ENCODE data around the gene PDE3A.
"Not testable (repeated sequence)": the region's sequence is repeated elsewhere in the genome, so short reads cannot be mapped to it uniquely, and the experiment has no call there.

Gene PDE3A

GRCh38 chr12:20601668-20602280 is 233.4 kb downstream of the PDE3A start:
- no peak overlapping the region for H3K4me3 ChIP-seq (ENCODE audit: low read depth, low read length)
- no peaks in the 10 kb centered on the region for H3K79me1 ChIP-seq (ENCODE audit: low read length)
- H3K4me1 ChIP-seq (ENCODE audit: control insufficient read depth in 1 of 2, insufficient read depth in 2 of 2, low read length in 2 of 2): no peaks in the 10 kb centered on the region
- peak in 1 of 2 donors; percentile 44 for DNase-seq
- H3K4ac ChIP-seq (ENCODE audit: low read depth, low read length): no peak overlapping the region
- H2BK120ac ChIP-seq (ENCODE audit: insufficient read depth, low read length, poor library complexity): no peak overlapping the region
- no peaks in the 10 kb centered on the region for H3K9me3 ChIP-seq (ENCODE audit: insufficient read depth, low read depth, low read length)
- H3K9ac ChIP-seq (ENCODE audit: low read length): no peak overlapping the region
- H3K27ac ChIP-seq (ENCODE audit: low read depth, low read length): no peak overlapping the region
- no peaks in the 10 kb centered on the region for H3K79me2 ChIP-seq (ENCODE audit: control insufficient read depth, insufficient read depth, low read length, poor library complexity)
- no peak overlapping the region for H3K18ac ChIP-seq (ENCODE audit: low read length)
- no peak overlapping the region for H3K4me2 ChIP-seq (ENCODE audit: low read length)
- no peak overlapping the region for H2BK12ac ChIP-seq (ENCODE audit: low read length)
- no peak overlapping the region for H2AFZ ChIP-seq (ENCODE audit: insufficient read depth, low read length, poor library complexity)
- no peak overlapping the region for H3K14ac ChIP-seq (ENCODE audit: low read length)
- no peak overlapping the region for H3K23ac ChIP-seq (ENCODE audit: low read length)
- no peak overlapping the region for H2AK5ac ChIP-seq (ENCODE audit: low read length)
- no peaks in the 10 kb centered on the region for H3K36me3 ChIP-seq (ENCODE audit: control insufficient read depth in 1 of 2, insufficient read depth in 2 of 2, low read length in 2 of 2)
- H4K91ac ChIP-seq (ENCODE audit: low read depth, low read length): no peak overlapping the region
- H3K27me3 ChIP-seq (ENCODE audit: insufficient read depth, low read length): no peaks in the 10 kb centered on the region
- H4K8ac ChIP-seq (ENCODE audit: low read depth, low read length): no peak overlapping the region
- H4K12ac ChIP-seq (ENCODE audit: low read depth, low read length): no peak overlapping the region
- WGBS (ENCODE audit: extremely low coverage, insufficient coverage, insufficient read length): no CpG with 5 or more reads among the region's 2 CpGs
- no peak overlapping the region for H2BK5ac ChIP-seq (ENCODE audit: low read depth, low read length, poor library complexity)

- Histone ChIP-seq H2AFZ (ENCODE audit: insufficient read depth, low read length, poor library complexity) (no peak overlapping the region), H4K8ac (ENCODE audit: low read depth, low read length) (no peak overlapping the region), H4K12ac (ENCODE audit: low read depth, low read length) (no peak overlapping the region), H3K27me3 (ENCODE audit: insufficient read depth, low read length) (no peaks in the 10 kb centered on the region), H3K79me1 (ENCODE audit: low read length) (no peaks in the 10 kb centered on the region), H4K91ac (ENCODE audit: low read depth, low read length) (no peak overlapping the region), H2BK12ac (ENCODE audit: low read length) (no peak overlapping the region), H3K36me3 (ENCODE audit: control insufficient read depth in 1 of 2, insufficient read depth in 2 of 2, low read length in 2 of 2) (no peaks in the 10 kb centered on the region), H3K4me2 (ENCODE audit: low read length) (no peak overlapping the region), H2AK5ac (ENCODE audit: low read length) (no peak overlapping the region), H2BK120ac (ENCODE audit: insufficient read depth, low read length, poor library complexity) (no peak overlapping the region), H3K18ac (ENCODE audit: low read length) (no peak overlapping the region), H3K4ac (ENCODE audit: low read depth, low read length) (no peak overlapping the region), H3K4me3 (ENCODE audit: low read depth, low read length) (no peak overlapping the region), H3K14ac (ENCODE audit: low read length) (no peak overlapping the region), H2BK5ac (ENCODE audit: low read depth, low read length, poor library complexity) (no peak overlapping the region), H3K27ac (ENCODE audit: low read depth, low read length) (no peak overlapping the region), H3K9me3 (ENCODE audit: insufficient read depth, low read depth, low read length) (no peaks in the 10 kb centered on the region), H3K9ac (ENCODE audit: low read length) (no peak overlapping the region), H3K23ac (ENCODE audit: low read length) (no peak overlapping the region), H3K79me2 (ENCODE audit: control insufficient read depth, insufficient read depth, low read length, poor library complexity) (no peaks in the 10 kb centered on the region), H3K4me1 (ENCODE audit: control insufficient read depth in 1 of 2, insufficient read depth in 2 of 2, low read length in 2 of 2) (no peaks in the 10 kb centered on the region)
- WGBS (ENCODE audit: extremely low coverage, insufficient coverage, insufficient read length): no CpG with 5 or more reads among the region's 4 CpGs
- DNase-seq: no peak
Measured at GRCh38 chr12:20602641-20603391, 234.5 kb downstream of the PDE3A start.

GRCh38 chr12:20604408-20605067 is 236.2 kb downstream of the PDE3A start:
- Histone ChIP-seq H4K12ac (ENCODE audit: low read depth, low read length) (no peak overlapping the region), H3K4me2 (ENCODE audit: low read length) (no peak overlapping the region), H3K18ac (ENCODE audit: low read length) (no peak overlapping the region), H3K4ac (ENCODE audit: low read depth, low read length) (no peak overlapping the region), H2BK12ac (ENCODE audit: low read length) (no peak overlapping the region), H4K8ac (ENCODE audit: low read depth, low read length) (no peak overlapping the region), H2BK120ac (ENCODE audit: insufficient read depth, low read length, poor library complexity) (no peak overlapping the region), H3K79me1 (ENCODE audit: low read length) (no peaks in the 10 kb centered on the region), H3K4me1 (ENCODE audit: control insufficient read depth in 1 of 2, insufficient read depth in 2 of 2, low read length in 2 of 2) (no peaks in the 10 kb centered on the region), H4K91ac (ENCODE audit: low read depth, low read length) (no peak overlapping the region), H3K27me3 (ENCODE audit: insufficient read depth, low read length) (no peaks in the 10 kb centered on the region), H3K79me2 (ENCODE audit: control insufficient read depth, insufficient read depth, low read length, poor library complexity) (no peaks in the 10 kb centered on the region), H3K27ac (ENCODE audit: low read depth, low read length) (no peak overlapping the region), H3K4me3 (ENCODE audit: low read depth, low read length) (no peak overlapping the region), H3K14ac (ENCODE audit: low read length) (no peak overlapping the region), H2BK5ac (ENCODE audit: low read depth, low read length, poor library complexity) (no peak overlapping the region), H2AFZ (ENCODE audit: insufficient read depth, low read length, poor library complexity) (no peak overlapping the region), H3K9ac (ENCODE audit: low read length) (no peak overlapping the region), H3K9me3 (ENCODE audit: insufficient read depth, low read depth, low read length) (no peaks in the 10 kb centered on the region), H2AK5ac (ENCODE audit: low read length) (no peak overlapping the region), H3K36me3 (ENCODE audit: control insufficient read depth in 1 of 2, insufficient read depth in 2 of 2, low read length in 2 of 2) (no peaks in the 10 kb centered on the region), H3K23ac (ENCODE audit: low read length) (no peak overlapping the region)
- DNase-seq: no peak
- no CpG with 5 or more reads among the region's 3 CpGs for WGBS (ENCODE audit: extremely low coverage, insufficient coverage, insufficient read length)

GRCh38 chr12:20615020-20615419 is 246.7 kb downstream of the PDE3A start:
- not testable (repeated sequence) for H3K36me3 ChIP-seq (ENCODE audit: control insufficient read depth in 1 of 2, insufficient read depth in 2 of 2, low read length in 2 of 2); H2BK12ac ChIP-seq (ENCODE audit: low read length)

More at GRCh38 chr12:20615020-20615419, 246.7 kb downstream of the PDE3A start:
- WGBS (ENCODE audit: extremely low coverage, insufficient coverage, insufficient read length): no CpG with 5 or more reads among the region's 8 CpGs
- H3K18ac ChIP-seq (ENCODE audit: low read length); H3K79me2 ChIP-seq (ENCODE audit: control insufficient read depth, insufficient read depth, low read length, poor library complexity); H3K4ac ChIP-seq (ENCODE audit: low read depth, low read length); H3K9me3 ChIP-seq (ENCODE audit: insufficient read depth, low read depth, low read length); H2AK5ac ChIP-seq (ENCODE audit: low read length); H4K8ac ChIP-seq (ENCODE audit: low read depth, low read length); H3K4me2 ChIP-seq (ENCODE audit: low read length); H2BK5ac ChIP-seq (ENCODE audit: low read depth, low read length, poor library complexity); H3K79me1 ChIP-seq (ENCODE audit: low read length); H2AFZ ChIP-seq (ENCODE audit: insufficient read depth, low read length, poor library complexity); H4K91ac ChIP-seq (ENCODE audit: low read depth, low read length); H3K27me3 ChIP-seq (ENCODE audit: insufficient read depth, low read length); H3K14ac ChIP-seq (ENCODE audit: low read length); DNase-seq; H3K4me1 ChIP-seq (ENCODE audit: control insufficient read depth in 1 of 2, insufficient read depth in 2 of 2, low read length in 2 of 2); H4K12ac ChIP-seq (ENCODE audit: low read depth, low read length); H3K23ac ChIP-seq (ENCODE audit: low read length); H3K9ac ChIP-seq (ENCODE audit: low read length); H2BK120ac ChIP-seq (ENCODE audit: insufficient read depth, low read length, poor library complexity); H3K4me3 ChIP-seq (ENCODE audit: low read depth, low read length); H3K27ac ChIP-seq (ENCODE audit: low read depth, low read length): not testable (repeated sequence)

Measured in trophoblast cell (in vitro differentiated cells and primary cell).